Right lobe of liver (tissue), 6 donors: Measurements from ENCODE around the gene VSNL1. TPM values are rescaled to one million over a fixed set of nuclear protein-coding genes. Genes with fewer than 3 reads are reported as not detected.

Source experiments
- ATAC-seq, 4 donors: fragments of 200-7000 bp; cut with Tn5 transposase; one replicate each; pipeline ENCODE4 v1.9.1; 2020; ENCODE audit warnings: mild to moderate bottlenecking in 4 of 4, moderate library complexity in 4 of 4
- DNase-seq, 3 donors: peaks; one replicate each; pipeline ENCODE4 v3.0.0-alpha.2; 2020
- H3K27ac ChIP-seq, 3 donors: fragments of 200-600 bp; one replicate each; pipeline ENCODE4 v1.8.0; 2022
- H3K27me3 ChIP-seq, 2 donors: fragments of 200-600 bp; one replicate each; pipeline ENCODE4 v1.8.0; 2022
- H3K36me3 ChIP-seq, 4 donors: fragments of 200-600 bp; sonication (generic) in 1 of 4; one replicate each; pipeline versions ENCODE4 v1.5.1 to v1.8.0; 2017 to 2022; ENCODE audit warnings: control low read depth in 1 of 4
- H3K4me1 ChIP-seq, 4 donors: fragments of 200-600 bp; sonication (generic) in 1 of 4; one replicate each; pipeline versions ENCODE4 v1.5.1 to v1.8.0; 2017 to 2022; ENCODE audit warnings: control low read depth in 1 of 4
- H3K4me3 ChIP-seq, 3 donors: fragments of 200-600 bp; one replicate each; pipeline ENCODE4 v1.8.0; 2022
- H3K9me3 ChIP-seq, 4 donors: fragments of 200-600 bp; sonication (generic) in 1 of 4; one replicate each; pipeline versions ENCODE4 v1.5.1 to v1.8.0; 2017 to 2022; ENCODE audit warnings: control low read depth in 1 of 4
- CTCF ChIP-seq, 4 donors: fragments of 200-600 bp in 3 of 4; fragments of 450-650 bp in 1 of 4; IDR thresholded peaks; one replicate each; pipeline versions ENCODE4 v1.5.1 to v1.8.0; 2016 to 2022; ENCODE audit warnings: antibody characterized with exemption in 4 of 4, mild to moderate bottlenecking in 2 of 4
- POLR2A ChIP-seq: fragments of 450-650 bp; IDR thresholded peaks from one replicate; pipeline ENCODE4 v1.6.1; 2017; ENCODE audit warnings: antibody characterized with exemption, mild to moderate bottlenecking
- WGBS: methylation state at CpG from one replicate; pipeline ENCODE4 v1.1.6; 2018; ENCODE audit warnings: low coverage, low lambda C conversion rate; ENCODE audit not compliant: insufficient coverage; ENCODE audit errors: missing lambda C conversion rate; 5-methylcytosine and 5-hydroxymethylcytosine counted together
- intact Hi-C, 2 donors: fragments of 100-400 bp; cut with DNase I; formaldehyde crosslinking; loops; one replicate each; pipeline versions ENCODE4 v1.11.2 to v1.14.1; 2022
- total RNA-seq, 6 experiments: library from RNA; depleted of rRNA in 2 of 6; stranded (reverse); fragments of >200 nt in 2 of 6; fragmentation: NEBNext Ultra II Directional in 3 of 6; extraction: Animal tissue kit (Norgen Biotek cat#: 25700) in 3 of 6; gene quantifications; one replicate each; pipeline versions ENCODE4 v1.1.0 to v1.2.4, GENCODE V29; 2016 to 2023
- donor health status: DM: no; HTN: yes; CAD: no.
- donor health status: DM: no; HTN: no; CAD: no.
- donor health status: DM: no; HTN: no; CAD: no.
- donor health status: DM: no; HTN: yes; CAD: no.
- donor health status: DM: no; HTN: yes; CAD: no.

VSNL1 gene
- total RNA-seq, 6 experiments from 2014 or later = 2.1 to 12.1 (median 4.3) TPM

- Histone ChIP-seq H3K4me3 (no peak overlapping the region), H3K4me1 (no peaks in the 10 kb centered on the region), H3K9me3 (no peaks in the 10 kb centered on the region), H3K27ac (no peak overlapping the region), H3K36me3 (no peaks in the 10 kb centered on the region), H3K27me3 (no peaks in the 10 kb centered on the region)
- DNase-seq = no peak
- TF ChIP-seq CTCF (IDR thresholded peaks at IDR 0.05) (no peak), POLR2A (no peak)
- WGBS = 64% methylated on average over 2 of the region's 2 CpGs
- intact Hi-C loops = no loop called here
- no peak for ATAC-seq
Observed at GRCh38 chr2:17520761-17521160, 19.7 kb upstream of the VSNL1 start.

GRCh38 chr2:17521621-17522020 lies 18.9 kb upstream of the VSNL1 start:
- ATAC-seq = no peak
- H3K9me3 ChIP-seq = no peaks in the 10 kb centered on the region
- intact Hi-C loops = no loop called here
- no peak for TF ChIP-seq CTCF (IDR thresholded peaks at IDR 0.05)
- no peak for TF ChIP-seq POLR2A
- no peaks in the 10 kb centered on the region for H3K36me3 ChIP-seq
- no peaks in the 10 kb centered on the region for H3K4me1 ChIP-seq
- no peak overlapping the region for H3K4me3 ChIP-seq
- no peaks in the 10 kb centered on the region for H3K27me3 ChIP-seq
- DNase-seq = no peak
- WGBS = 70% methylated on average over 2 of the region's 2 CpGs
- H3K27ac ChIP-seq = no peak overlapping the region

GRCh38 chr2:17522303-17522702 lies 18.2 kb upstream of the VSNL1 start:
- no peak for ATAC-seq
- no peak for DNase-seq
- Histone ChIP-seq H3K9me3 (no peaks in the 10 kb centered on the region), H3K4me1 (no peaks in the 10 kb centered on the region), H3K4me3 (no peak overlapping the region), H3K36me3 (no peaks in the 10 kb centered on the region), H3K27ac (no peak overlapping the region), H3K27me3 (no peaks in the 10 kb centered on the region)
- intact Hi-C loops = no loop called here
- TF ChIP-seq CTCF (IDR thresholded peaks at IDR 0.05) (no peak), POLR2A (no peak)
- WGBS = 83% methylated on average over 6 of the region's 6 CpGs

GRCh38 chr2:17529771-17530170 lies 10.7 kb upstream of the VSNL1 start:
- Histone ChIP-seq H3K9me3 (no peaks in the 10 kb centered on the region), H3K4me1 (no peaks in the 10 kb centered on the region), H3K36me3 (no peaks in the 10 kb centered on the region), H3K27ac (no peak overlapping the region), H3K27me3 (no peaks in the 10 kb centered on the region), H3K4me3 (no peak overlapping the region)
- DNase-seq = no peak
- TF ChIP-seq CTCF (IDR thresholded peaks at IDR 0.05) = no peak
- no peak for TF ChIP-seq POLR2A
- WGBS = 75% methylated on average over 2 of the region's 2 CpGs
- ATAC-seq = no peak
- intact Hi-C loops = no loop called here

- intact Hi-C loops = no loop called here
- H3K4me1 ChIP-seq = no peaks in the 10 kb centered on the region
- no peak overlapping the region for H3K4me3 ChIP-seq
- no peaks in the 10 kb centered on the region for H3K36me3 ChIP-seq
- H3K27me3 ChIP-seq = no peaks in the 10 kb centered on the region
- DNase-seq = no peak
- no peak overlapping the region for H3K27ac ChIP-seq
- no peak for ATAC-seq
- no peaks in the 10 kb centered on the region for H3K9me3 ChIP-seq
- WGBS = 60% methylated on average over 2 of the region's 2 CpGs
- no peak for TF ChIP-seq POLR2A
- TF ChIP-seq CTCF (IDR thresholded peaks at IDR 0.05) = no peak
Observed at GRCh38 chr2:17533546-17533945, 7.0 kb upstream of the VSNL1 start.
